HG02642 (cell line): ENCODE data around the gene SGCD.

Experiments used
- ATAC-seq: cut with Tn5 transposase; IDR thresholded peaks from one replicate; pipeline ENCODE4 v1.9.1; 2021; ENCODE audit warnings: mild to moderate bottlenecking; ENCODE audit not compliant: unreplicated experiment, poor library complexity

SGCD gene

GRCh38 chr5:156450778-156451177 lies 123.8 kb downstream of the SGCD start:
- ATAC-seq = no peak

- ATAC-seq = no peak
Observed at GRCh38 chr5:156451505-156451904, 124.5 kb downstream of the SGCD start.

- no peak for ATAC-seq
Observed at GRCh38 chr5:156456857-156457256, 129.9 kb downstream of the SGCD start.

GRCh38 chr5:156459812-156460385 lies 132.9 kb downstream of the SGCD start:
- no peak for ATAC-seq

GRCh38 chr5:156460471-156460870 lies 133.5 kb downstream of the SGCD start:
- no peak for ATAC-seq

GRCh38 chr5:156466871-156467270 lies 139.9 kb downstream of the SGCD start:
- no peak for ATAC-seq

GRCh38 chr5:156469636-156470035 lies 142.7 kb downstream of the SGCD start:
- ATAC-seq = no peak

GRCh38 chr5:156471893-156472292 lies 144.9 kb downstream of the SGCD start:
- no peak for ATAC-seq

GRCh38 chr5:156473269-156473908 lies 146.4 kb downstream of the SGCD start:
- no peak for ATAC-seq

- ATAC-seq = no peak
Observed at GRCh38 chr5:156474251-156474650, 147.3 kb downstream of the SGCD start.

- no peak for ATAC-seq
Observed at GRCh38 chr5:156475182-156476157, 148.5 kb downstream of the SGCD start.

GRCh38 chr5:156476158-156476551 lies 149.2 kb downstream of the SGCD start:
- ATAC-seq = no peak

- ATAC-seq = no peak
Observed at GRCh38 chr5:156476678-156477077, 149.7 kb downstream of the SGCD start.

GRCh38 chr5:156477196-156477595 lies 150.2 kb downstream of the SGCD start:
- ATAC-seq = no peak

GRCh38 chr5:156479849-156480248 lies 152.9 kb downstream of the SGCD start:
- no peak for ATAC-seq

- ATAC-seq = no peak
Observed at GRCh38 chr5:156481741-156482140, 154.8 kb downstream of the SGCD start.

- no peak for ATAC-seq
Observed at GRCh38 chr5:156482818-156483217, 155.9 kb downstream of the SGCD start.

- no peak for ATAC-seq
Observed at GRCh38 chr5:156486394-156487238, 159.7 kb downstream of the SGCD start.

- no peak for ATAC-seq
Observed at GRCh38 chr5:156491766-156492165, 164.8 kb downstream of the SGCD start.

GRCh38 chr5:156496291-156496690 lies 169.3 kb downstream of the SGCD start:
- no peak for ATAC-seq
